NB4 (cell line): ENCODE results near the gene HSPA1L.

Experiments used
- MYC ChIP-seq: IDR thresholded peaks from 2 replicates; pipeline ENCODE4 v1.6.1; 2011; ENCODE audit warnings: low read depth, low read length
- POLR2A ChIP-seq: IDR thresholded peaks from 2 replicates; pipeline ENCODE4 v1.6.1; 2011; ENCODE audit warnings: mild to moderate bottlenecking; ENCODE audit not compliant: insufficient read length; ENCODE audit errors: extremely low read depth
- TF ChIP-seq, protein P1 (sequence below): IDR thresholded peaks from one replicate; pipeline ENCODE4 v1.5.1; 2012; ENCODE audit warnings: low read depth, low read length
- TF ChIP-seq, protein P2 (sequence below): IDR thresholded peaks from 2 replicates; pipeline ENCODE4 v1.6.1; 2011; ENCODE audit warnings: low read depth, low read length

DNA sequence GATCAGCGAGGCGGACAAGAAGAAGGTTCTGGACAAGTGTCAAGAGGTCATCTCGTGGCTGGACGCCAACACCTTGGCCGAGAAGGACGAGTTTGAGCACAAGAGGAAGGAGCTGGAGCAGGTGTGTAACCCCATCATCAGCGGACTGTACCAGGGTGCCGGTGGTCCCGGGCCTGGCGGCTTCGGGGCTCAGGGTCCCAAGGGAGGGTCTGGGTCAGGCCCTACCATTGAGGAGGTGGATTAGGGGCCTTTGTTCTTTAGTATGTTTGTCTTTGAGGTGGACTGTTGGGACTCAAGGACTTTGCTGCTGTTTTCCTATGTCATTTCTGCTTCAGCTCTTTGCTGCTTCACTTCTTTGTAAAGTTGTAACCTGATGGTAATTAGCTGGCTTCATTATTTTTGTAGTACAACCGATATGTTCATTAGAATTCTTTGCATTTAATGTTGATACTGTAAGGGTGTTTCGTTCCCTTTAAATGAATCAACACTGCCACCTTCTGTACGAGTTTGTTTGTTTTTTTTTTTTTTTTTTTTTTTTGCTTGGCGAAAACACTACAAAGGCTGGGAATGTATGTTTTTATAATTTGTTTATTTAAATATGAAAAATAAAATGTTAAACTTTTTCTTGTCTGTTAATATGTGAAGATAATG is 14.7 kb upstream of the HSPA1L start:
- TF ChIP-seq, protein P1, sequence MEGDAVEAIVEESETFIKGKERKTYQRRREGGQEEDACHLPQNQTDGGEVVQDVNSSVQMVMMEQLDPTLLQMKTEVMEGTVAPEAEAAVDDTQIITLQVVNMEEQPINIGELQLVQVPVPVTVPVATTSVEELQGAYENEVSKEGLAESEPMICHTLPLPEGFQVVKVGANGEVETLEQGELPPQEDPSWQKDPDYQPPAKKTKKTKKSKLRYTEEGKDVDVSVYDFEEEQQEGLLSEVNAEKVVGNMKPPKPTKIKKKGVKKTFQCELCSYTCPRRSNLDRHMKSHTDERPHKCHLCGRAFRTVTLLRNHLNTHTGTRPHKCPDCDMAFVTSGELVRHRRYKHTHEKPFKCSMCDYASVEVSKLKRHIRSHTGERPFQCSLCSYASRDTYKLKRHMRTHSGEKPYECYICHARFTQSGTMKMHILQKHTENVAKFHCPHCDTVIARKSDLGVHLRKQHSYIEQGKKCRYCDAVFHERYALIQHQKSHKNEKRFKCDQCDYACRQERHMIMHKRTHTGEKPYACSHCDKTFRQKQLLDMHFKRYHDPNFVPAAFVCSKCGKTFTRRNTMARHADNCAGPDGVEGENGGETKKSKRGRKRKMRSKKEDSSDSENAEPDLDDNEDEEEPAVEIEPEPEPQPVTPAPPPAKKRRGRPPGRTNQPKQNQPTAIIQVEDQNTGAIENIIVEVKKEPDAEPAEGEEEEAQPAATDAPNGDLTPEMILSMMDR = no peak
- TF ChIP-seq POLR2A (no peak), MYC (no peak)
- TF ChIP-seq, protein P2, sequence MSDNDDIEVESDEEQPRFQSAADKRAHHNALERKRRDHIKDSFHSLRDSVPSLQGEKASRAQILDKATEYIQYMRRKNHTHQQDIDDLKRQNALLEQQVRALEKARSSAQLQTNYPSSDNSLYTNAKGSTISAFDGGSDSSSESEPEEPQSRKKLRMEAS = no peak
